ENCODE measurements around the gene SPATA31E1.

Gene SPATA31E1

DNA sequence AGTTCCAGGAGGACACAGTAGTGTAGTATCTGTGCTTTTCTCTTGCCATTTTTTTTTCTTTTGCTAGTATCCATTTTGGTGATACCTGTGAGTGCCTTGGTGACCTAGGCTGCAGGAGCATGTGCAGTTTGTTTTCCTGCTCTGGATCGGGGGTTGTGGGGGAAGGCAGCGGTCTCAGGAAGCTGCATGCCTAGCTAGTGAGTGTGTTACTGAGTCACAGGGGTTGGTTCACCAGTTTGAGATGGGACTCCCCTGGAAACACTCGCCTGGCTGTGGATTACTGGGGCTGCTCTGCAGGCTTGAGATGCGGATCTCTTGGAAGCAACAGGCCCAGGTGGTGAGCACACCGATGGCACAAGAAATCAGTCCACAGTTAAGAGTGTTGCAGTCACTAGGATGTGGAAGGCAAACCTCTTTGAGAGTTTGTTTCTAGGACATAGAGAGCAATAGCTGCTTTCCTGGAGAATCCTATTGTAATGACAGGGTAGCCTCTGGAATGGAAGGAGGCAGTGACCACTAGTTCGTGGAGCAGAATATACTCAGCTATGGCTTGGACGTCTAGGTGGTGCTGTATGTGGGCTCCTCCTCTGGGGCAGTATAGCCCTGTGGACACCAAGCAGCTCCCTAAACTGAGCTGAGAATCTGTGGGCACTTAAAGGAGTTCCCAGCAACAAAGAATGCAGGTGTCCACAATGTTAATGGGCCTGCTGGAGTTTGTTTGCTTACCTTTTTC, 20.0 kb upstream of the SPATA31E1 start:
- no peak for DNase-seq (ENCODE audit: low read depth, low spot score)

DNA sequence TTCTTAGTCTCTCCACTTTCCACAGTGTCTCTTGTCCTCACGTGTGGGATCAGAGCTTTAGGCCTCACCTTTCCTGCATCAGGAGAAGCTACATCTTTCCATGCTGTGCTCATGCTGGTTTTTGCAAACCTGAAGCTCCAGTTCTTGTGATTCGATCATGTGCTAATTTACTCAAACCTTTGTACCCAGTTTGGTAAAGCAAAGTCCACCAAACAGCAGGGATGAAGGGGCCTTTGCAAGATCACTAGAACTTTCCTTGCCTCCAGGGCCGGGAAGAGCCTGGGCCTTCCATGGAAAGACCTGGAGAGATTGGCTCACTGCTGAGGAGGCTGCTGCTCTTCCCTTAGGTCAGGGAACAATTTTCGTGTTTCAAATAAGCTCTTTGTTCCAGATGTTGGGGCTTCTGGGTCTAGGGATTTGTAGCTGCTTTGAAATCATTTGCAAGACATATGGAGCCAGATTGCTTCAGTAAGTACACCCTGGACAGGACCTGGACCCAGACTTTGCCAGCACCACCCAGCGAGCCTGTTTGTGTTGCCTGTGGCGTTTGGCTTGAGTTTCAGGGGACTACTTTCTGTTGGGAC, 18.7 kb upstream of the SPATA31E1 start:
- DNase-seq (ENCODE audit: low read depth, low spot score), result no peak

DNA sequence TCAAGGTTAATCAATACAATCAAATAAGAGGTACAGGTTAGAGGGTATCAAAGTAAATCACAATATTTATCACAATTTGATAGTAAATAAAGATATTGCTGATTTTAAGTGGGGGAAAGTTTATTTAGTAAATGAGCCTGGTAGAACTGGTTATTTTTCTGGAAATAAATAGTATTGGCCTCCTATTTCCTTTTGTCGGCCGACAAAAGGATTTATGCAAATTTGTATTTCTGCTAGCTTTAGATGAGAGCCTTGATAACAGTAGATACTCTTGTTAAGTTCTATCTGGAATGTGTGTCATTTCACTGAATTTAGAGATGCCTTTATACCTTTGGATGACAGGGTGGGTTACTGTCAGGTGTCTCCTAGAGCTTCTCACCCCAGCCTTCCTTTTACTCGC, 17.8 kb upstream of the SPATA31E1 start:
- DNase-seq (ENCODE audit: low read depth, low spot score), result no peak

DNA sequence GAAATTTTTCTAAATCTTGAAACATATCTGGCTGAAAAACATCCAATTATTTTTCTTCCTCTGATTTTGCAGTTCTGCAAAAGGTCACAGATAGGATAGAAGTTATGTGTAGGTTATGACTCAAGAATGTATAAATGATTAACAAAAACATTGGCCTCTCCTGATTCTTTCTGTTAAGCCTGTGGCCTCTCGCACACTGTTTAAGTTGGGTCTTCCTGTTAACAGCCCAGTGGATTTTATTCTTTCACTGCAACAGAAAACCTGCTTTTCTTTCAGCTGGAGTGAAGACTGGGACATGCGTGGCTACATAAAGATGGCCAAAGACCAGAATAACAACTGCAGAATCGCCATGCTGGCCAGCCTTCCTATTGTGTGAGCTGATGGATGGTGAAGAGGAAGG, 17.1 kb upstream of the SPATA31E1 start:
- DNase-seq (ENCODE audit: low read depth, low spot score), result no peak

DNA sequence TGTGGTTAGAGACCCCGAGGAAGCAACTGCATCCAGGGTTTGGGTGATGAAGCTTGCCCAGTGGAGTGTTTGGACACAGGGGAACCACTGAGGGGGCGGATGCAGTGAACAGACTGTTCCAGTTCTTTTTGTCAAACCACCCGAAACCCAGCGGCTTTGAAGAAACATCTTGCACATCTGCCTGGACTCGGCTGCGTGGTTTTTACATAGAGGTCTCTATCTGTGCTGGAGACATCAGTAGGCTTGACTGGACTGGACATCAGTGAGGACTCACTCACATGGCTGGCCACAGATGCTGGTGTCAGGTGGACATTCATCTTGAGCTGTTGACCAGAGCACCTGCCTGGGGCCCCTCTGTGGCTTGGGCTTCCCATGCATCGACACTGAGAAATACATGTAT, 15.3 kb upstream of the SPATA31E1 start:
- DNase-seq (ENCODE audit: low read depth, low spot score), result no peak

DNA sequence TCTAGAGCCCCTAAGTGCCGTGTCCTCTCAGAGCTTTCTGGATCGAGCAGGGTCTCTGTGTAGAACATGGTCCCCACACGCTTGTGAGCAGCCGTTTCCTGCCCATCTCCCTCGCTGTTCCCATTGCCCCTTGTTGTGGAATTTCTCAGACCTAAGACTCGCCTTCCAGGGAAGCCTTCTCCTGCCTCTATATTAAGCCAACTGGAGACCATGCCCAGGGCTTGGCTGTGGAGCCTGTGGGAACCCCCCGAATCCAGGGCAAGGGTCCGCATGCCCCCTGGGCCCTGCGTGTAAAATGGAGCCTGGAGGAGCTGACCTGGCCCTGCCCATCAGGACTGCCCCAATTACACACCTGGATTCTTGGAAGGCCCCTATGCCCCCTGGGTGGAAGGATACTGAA, 14.5 kb upstream of the SPATA31E1 start:
- DNase-seq (ENCODE audit: low read depth, low spot score), result no peak

DNA sequence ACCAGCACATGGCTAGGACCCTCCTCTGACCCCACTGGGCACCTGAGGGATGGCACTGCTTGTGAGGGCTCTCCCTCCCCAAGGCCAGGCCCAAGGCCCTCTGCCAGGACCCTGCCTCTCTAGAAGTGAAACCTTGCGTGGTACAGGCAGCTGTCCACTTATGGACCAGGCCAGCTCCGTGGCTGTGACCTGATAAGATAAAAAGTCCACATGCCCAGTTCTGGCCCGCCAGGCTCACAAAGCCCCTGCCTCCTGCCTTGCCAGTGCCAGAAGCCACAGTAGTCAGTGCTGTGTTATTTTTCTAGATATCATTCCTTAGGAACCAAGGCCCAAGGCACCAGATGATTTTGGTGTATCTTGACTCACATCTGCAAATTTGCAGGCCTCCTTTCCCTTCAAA, 14.0 kb upstream of the SPATA31E1 start:
- no peak for DNase-seq (ENCODE audit: low read depth, low spot score)

DNA sequence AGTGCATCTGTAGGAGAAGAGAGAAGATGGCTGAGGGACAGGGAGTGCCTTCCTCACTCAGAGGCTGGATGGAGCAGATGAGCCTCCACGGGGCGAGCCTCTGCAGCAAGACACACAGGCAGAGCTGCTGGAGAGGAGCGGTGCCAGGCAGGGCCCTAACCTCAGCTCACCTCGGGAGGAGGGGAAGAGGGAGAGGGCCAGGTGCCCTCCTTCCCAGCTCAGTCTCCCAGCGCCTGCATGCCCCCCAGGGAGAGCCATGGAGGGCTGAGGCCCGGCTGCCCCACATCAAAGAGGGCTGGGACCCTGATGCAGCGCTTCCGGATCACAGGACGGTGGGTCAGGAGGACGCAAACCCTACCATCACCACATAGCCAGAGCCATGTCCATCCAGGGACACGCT, 13.6 kb upstream of the SPATA31E1 start:
- no peak for DNase-seq (ENCODE audit: low read depth, low spot score)

DNA sequence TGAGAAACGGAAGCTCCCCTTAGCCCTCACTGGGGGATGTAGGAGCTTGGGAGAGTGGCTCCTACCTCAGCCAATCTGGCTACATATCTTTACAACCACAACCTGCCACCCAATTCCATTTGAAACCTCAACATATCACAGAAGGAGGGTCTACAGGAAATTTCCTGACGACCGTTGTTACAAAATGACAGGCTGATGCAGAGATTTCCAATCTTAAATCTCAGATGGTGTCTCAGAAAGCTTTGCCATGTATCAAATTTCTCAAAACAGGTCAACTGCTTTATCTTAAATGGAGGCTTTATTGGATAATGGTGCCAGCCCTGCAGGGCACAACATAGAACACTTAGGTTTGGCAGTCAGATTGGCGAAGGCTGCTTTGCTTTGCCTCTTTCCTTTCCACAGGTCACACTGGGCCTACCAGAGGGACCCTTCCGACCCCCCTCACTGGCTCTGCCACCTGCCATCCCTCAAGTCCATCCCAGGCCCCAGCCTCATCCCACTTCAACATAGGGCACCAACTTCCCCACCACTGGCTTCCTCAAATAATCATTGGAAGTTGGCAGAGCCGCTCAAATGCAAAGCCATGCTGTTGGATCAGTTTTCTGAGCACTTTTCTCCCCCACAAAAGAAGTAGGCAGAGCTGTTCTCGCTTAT, 11.1 kb upstream of the SPATA31E1 start:
- DNase-seq (ENCODE audit: low read depth, low spot score), result no peak

DNA sequence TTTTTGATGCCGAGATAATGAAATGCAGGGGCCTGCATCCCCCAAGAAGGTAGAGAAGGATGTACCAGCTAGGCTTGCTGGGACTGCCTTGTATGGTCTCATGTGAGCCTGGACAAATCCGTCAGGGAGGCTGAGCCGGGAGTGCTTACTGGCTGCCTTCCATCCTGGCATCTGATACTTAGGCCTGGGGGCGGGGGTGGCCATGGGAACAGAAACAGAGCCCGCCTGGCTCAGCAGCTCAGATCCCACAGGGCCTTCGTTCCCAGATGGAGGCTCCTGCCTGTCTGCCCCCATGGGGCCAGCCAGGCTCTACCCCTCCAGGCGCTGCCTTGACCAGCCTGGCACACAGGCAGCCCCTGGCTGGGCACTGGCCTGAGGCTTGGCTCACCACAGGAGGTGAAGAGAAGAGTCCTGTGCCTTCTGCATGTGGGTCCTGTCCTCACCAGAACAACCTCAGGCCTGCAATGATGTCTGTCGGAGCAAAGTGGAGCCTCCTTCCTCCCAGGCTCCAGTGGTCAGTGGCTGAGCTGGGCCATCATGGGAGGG, 10.5 kb upstream of the SPATA31E1 start:
- no peak for DNase-seq (ENCODE audit: low read depth, low spot score)

DNA sequence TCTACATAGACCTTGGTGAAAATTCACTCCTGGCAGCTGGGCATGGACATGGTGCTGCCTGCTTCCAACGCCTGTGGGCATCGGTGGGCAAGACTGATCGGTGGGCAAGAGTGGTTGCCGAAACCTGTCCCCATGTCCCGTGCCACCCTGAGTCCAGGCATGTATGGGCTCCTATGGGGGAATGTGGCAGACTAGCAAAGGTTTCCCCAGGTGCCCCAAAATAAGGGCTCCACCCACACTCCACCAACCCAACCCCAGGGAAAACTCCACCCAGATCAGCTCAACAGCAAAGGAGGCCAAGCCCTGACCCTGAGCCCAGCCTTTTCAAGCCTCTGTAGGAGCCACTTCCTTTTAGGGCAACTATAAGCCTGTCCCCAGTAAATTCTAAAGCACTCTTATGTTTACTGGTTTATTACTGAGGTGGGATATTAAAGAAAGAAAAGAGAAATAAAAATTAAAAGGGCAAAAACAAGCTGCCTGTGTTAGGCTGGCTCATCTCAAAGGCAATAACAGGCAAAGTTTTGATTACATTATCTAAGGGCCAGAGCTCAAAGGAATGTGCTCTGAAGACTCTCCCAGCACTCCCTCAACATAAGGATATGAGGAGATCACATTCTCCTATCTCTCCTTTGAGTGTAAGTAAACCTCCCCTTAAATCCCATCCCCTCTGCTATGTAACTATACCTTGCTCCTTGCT, 8.9 kb upstream of the SPATA31E1 start:
- no peak for DNase-seq (ENCODE audit: low read depth, low spot score)

DNA sequence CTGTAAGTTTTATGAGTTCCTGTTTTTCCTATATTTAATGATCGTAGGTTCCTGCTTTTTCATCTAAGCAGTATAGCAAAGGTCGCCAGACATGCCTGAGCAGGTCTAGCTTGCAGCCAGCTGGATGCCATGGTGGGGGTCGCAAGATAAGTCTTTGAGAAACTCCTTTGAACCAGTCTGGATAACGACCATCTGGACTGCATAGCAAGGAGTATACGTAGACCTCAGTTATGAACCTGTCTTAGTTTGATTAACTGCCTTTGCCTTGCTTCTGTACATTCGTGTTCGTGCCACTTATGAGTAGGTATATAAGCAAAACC, 8.4 kb upstream of the SPATA31E1 start:
- no peak for DNase-seq (ENCODE audit: low read depth, low spot score)

DNA sequence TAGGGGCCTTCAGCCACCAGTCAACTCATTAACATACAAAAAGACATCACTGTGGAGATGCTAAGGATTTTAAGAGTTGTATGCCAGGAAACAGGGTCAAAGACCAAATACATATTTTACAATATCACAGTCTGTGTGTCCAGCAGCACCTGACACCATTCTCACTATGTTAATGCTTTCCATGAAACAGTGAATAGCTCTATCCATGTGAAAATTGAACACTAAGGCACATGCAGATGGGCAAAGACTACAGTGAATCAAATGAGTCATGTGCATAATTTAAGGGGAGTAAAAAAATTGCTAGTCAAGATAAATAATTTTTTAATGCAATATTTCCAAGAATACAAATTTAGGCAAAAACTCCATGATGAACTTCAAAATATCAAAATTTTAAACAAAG, 7.6 kb upstream of the SPATA31E1 start:
- DNase-seq (ENCODE audit: low read depth, low spot score), result no peak

DNA sequence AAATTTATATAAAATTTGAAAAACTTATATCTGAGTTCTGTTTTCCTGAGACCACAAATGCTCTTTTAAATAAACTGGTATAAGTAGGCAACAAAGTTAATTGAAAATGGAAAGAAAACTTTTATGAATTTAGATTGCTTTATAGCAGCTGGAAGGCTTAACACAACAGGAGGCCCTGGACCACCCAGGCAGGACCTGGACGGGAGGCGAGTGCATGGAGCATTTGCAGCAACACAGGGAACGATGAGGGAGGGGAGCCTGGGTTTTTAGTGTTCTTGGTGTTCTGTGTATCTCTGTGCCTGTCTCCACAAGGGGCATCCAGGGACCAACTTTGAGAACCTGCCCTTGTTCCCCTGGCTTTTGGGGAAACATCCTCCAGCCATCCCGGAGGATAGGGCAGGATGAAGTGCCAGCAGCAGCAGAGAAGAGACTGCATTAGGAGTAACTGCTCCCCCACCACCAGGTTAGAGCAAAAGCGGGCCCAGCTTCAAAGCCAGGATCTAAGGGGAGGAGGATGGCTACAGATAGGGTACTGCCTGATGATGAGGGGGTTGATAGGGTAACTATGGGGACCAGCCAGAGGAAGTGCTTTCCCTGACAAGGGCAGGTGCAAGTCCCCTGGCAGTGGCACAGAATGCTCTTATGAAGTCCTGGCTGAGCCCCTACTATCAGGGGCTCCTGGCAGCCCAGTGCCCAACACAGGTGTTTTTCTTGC, 6.7 kb upstream of the SPATA31E1 start:
- no peak for DNase-seq (ENCODE audit: low read depth, low spot score)

DNA sequence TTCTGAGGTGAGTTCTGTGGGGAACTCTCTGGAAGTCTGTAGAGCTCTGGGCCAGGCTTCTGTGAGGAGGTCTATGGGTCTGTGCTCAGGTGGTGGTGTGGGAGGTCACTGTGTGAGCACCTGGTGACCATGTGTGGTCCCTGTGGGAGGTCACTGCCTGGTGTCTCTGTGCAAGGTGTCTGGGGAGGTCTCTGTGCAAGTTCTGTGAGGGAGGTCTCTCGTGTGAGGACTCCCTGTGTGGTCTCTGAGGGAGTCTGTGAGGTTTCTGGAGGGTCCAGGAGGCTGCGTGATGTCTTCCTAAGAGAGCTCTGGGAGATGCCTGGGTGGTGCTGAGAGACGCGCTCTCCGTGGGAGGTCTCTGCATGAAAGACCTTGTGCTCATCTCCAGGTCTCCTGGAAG, 6.0 kb upstream of the SPATA31E1 start:
- DNase-seq (ENCODE audit: low read depth, low spot score), result no peak

DNA sequence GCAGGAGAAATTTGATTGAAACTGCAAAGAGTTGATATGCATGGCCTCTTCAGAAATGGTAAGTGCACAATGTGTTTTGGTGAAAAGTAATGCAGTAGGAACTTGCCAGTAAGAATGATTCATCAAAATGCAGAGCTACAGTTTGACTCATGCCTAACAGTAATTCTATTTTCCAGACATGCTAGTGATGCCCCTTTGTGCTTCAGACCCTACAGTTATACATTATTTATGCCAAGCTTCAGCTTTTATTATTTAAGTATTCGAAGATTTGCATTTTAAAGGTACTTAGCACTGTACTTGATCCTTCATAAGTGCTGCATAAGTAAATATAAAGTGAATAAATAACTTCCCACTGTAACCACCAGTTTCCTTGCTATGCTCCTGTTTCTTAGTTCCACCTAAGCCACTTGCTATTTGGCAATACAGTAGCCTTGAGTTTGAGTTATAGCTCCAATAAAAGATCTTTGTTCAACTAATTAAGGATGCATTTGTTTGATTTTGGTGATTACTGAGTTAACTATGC, 3.6 kb upstream of the SPATA31E1 start:
- DNase-seq (ENCODE audit: low read depth, low spot score), result no peak

DNA sequence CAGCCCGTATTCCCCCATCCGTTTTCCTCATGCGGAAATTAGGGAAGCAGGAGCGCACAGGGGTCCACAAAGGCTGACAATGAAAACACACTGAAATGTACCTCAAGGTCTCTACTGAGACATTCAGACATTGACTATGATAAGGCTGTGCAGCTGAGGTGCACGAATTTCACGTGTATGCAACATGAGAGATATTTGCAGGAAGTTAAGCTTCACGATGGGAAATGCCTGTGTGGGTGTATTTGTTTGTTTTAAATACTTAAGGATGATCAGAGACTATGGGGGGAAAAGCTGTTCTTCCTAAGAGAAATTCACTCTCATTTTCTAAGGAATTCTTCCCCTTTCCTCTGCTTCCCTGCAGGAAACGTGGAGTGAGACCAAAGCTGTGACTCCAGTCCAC, 2.6 kb upstream of the SPATA31E1 start:
- DNase-seq (ENCODE audit: low read depth, low spot score), result no peak

DNA sequence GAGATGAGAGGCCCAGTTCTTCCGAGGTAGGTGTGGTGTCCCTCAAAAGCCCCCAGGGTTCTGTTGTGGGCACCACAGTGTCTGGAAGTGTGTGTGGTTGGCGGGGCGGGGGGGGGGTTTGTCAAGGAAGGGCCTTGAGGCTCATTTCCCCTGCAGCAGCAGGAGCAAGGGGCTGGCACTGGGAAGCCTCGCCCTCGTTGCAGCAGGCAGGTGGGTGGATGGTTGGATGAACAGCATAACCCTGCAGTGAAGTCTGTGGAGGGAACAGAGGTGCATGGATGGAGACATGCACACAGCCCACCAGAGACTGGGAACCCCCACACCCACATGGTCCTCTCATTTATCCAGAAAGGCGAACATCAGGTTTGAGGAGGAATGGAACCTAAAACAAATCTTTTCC, 2.0 kb upstream of the SPATA31E1 start:
- DNase-seq (ENCODE audit: low read depth, low spot score), result no peak

DNA sequence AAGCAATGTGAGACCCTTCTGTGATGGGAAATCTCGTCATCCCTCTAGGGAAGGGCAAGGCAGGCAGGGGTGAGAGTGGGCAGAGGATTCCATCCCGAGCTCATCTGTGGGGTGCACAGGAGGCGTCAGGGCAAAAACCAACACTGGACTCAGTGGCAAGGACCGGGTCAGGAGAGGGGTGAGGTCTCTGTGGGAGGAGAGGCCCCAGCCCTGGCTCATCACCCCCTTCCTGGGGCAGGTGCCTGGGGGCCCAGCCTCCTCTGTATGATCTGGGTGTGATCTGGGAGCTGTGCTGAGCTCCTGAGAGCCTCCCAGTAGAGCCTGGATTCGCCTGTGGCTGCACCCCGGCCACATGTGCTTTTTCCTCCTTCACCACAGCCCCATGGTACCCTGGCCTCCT, 597 bp downstream of the SPATA31E1 start:
- no peak for DNase-seq (ENCODE audit: low read depth, low spot score)

DNA sequence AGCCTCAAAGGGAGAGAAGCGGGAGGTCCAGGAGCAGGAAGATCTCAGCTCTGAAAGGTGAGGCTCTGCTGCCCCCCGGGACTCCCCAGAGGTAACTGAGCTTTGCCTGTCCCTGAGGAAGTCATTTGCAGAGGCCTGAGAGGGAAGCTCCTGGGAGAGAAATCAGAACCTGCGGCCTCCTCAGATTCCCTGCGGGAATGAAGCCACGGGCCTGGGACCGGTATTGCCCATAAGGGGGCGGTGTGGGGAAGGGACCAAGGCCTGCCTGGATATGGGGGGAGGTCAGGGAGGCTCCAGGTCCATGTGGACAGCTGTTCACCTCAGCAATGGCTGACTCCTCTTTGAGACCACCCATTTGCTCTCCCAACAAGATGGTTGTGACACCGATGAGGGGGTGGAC, 1.3 kb downstream of the SPATA31E1 start:
- no peak for DNase-seq (ENCODE audit: low read depth, low spot score)

DNA sequence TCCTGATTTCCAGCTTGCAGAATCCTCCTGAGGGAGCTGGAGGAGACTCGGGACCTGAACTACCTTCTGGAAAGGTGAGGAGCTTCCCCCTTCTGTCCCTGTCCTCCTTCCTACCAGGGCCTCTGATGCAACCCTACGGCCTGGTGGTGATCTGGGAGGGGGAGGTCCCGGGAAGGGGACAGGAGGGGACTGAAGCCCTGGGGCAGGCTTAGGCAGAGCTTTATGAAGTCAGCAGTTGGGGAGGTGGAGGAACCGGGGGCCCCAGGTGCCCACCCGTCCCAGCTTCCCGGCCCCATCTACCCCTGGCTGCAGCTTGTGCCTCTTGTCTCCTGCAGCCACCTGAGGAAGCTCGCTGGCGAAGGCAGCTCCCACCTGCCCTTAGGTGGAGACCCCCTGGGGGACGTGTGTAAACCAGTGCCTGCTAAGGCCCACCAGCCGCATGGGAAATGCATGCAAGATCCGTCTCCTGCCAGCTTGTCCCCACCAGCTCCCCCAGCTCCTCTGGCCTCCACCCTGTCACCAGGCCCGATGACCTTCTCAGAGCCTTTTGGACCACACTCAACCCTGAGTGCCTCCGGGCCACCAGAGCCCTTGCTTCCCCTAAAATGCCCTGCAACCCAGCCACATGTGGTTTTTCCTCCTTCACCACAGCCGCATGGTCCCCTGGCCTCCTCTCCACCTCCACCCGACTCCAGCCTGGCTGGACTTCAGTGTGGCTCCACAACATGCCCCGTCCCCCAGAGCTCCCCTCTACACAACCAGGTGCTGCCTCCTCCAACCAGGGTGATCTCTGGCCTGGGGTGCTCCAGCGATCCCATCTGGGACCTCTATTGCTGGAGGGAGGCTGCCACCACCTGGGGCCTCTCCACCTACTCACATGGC, 2.1 kb downstream of the SPATA31E1 start:
- no peak for DNase-seq (ENCODE audit: low read depth, low spot score)
